ENCODE results near the gene CACNA1E. TPM values are rescaled to one million over a fixed set of nuclear protein-coding genes. Genes with fewer than 3 reads are reported as not detected.

CACNA1E gene
- total and polyA plus RNA-seq, 2 of the 4 experiments (the other 2 are of a cell fraction) = not detected

- Histone ChIP-seq H3K23ac (ENCODE audit: low read depth, low read length) (no peak overlapping the region), H3K4me3 (ENCODE audit: insufficient read depth, low read depth, low read length) (no peak overlapping the region), H4K5ac (ENCODE audit: low read depth, low read length) (no peak overlapping the region), H2AK5ac (ENCODE audit: low read depth, low read length) (no peak overlapping the region), H3K14ac (replicated peaks; ENCODE audit: low read depth, low read length) (no peak overlapping the region), H2AFZ (replicated peaks; ENCODE audit: low read length, poor library complexity) (no peak overlapping the region), H3K4ac (ENCODE audit: low read depth, low read length) (no peak overlapping the region), H4K8ac (ENCODE audit: low read depth in 2 of 2, low read length in 2 of 2) (no peak overlapping the region), H2BK120ac (ENCODE audit: low read depth, low read length) (no peak overlapping the region), H3K4me1 (ENCODE audit: control insufficient read depth, insufficient read depth, low read length) (no peaks in the 10 kb centered on the region), H3K36me3 (ENCODE audit: control insufficient read depth, insufficient read depth, low read length) (no peaks in the 10 kb centered on the region), H3K56ac (ENCODE audit: extremely low read depth, insufficient read depth, low read length) (no peak overlapping the region), H3K9ac (ENCODE audit: low read depth, low read length) (no peak overlapping the region), H3K9me3 (ENCODE audit: control insufficient read depth, insufficient read depth, low read length) (peaks cover 4% of the 10 kb centered on the region; the same call in 1 of the 2 replicates), H3K4me2 (ENCODE audit: low read depth, low read length) (no peak overlapping the region), H2BK5ac (ENCODE audit: low read depth, low read length, poor library complexity, severe bottlenecking) (no peak overlapping the region), H3K9me1 (ENCODE audit: insufficient read depth, low read length) (no peaks in the 10 kb centered on the region), H3K79me1 (ENCODE audit: low read depth in 1 of 2, low read length in 2 of 2) (no peaks in the 10 kb centered on the region), H3K27ac (ENCODE audit: insufficient read depth, low read length) (no peak overlapping the region), H2BK20ac (ENCODE audit: low read depth, low read length) (no peak overlapping the region), H4K91ac (ENCODE audit: insufficient read depth, low read depth, low read length) (no peak overlapping the region), H3K27me3 (ENCODE audit: control insufficient read depth, insufficient read depth, low read length) (no peaks in the 10 kb centered on the region), H4K20me1 (ENCODE audit: insufficient read depth, low read length) (no peaks in the 10 kb centered on the region), H2AK9ac (replicated peaks; ENCODE audit: low read depth, low read length, poor library complexity) (no peak overlapping the region), H2BK15ac (ENCODE audit: low read depth, low read length) (no peak overlapping the region), H3K18ac (ENCODE audit: low read depth, low read length) (no peak overlapping the region)
- no TSS peak for BruUV-seq (replicated peaks)
- ChIA-PET POLR2A (ENCODE audit: unreplicated experiment) (no interaction called here), CTCF (no interaction called here)
- ATAC-seq (ENCODE audit: low read depth) (no peak), DNase-seq (no peak)
- dilution Hi-C loops (cut with HindIII; ENCODE audit: low sequenced_read_pairs, unreplicated experiment) = no loop called here
- in situ Hi-C loops (cut with MboI; ENCODE audit: low sequenced_read_pairs) = no loop called here
- TF ChIP-seq MAZ (IDR thresholded peaks at IDR 0.05; ENCODE audit: borderline replicate concordance, low read depth, low read length) (no peak), USF2 (IDR thresholded peaks at IDR 0.05; ENCODE audit: low read depth, low read length) (no peak), CEBPB (IDR thresholded peaks at IDR 0.05; ENCODE audit: low read depth, low read length) (no peak), RAD21 (IDR thresholded peaks at IDR 0.05; ENCODE audit: low read length) (no peak), BHLHE40 (IDR thresholded peaks at IDR 0.05; ENCODE audit: low read depth, low read length) (no peak), RCOR1 (IDR thresholded peaks at IDR 0.05; ENCODE audit: insufficient replicate concordance, low read length) (no peak), MXI1 (IDR thresholded peaks at IDR 0.05; ENCODE audit: borderline replicate concordance, low read depth, low read length) (no peak), FOS (IDR thresholded peaks at IDR 0.05; ENCODE audit: low read depth, low read length) (no peak), MAFK (IDR thresholded peaks at IDR 0.05; ENCODE audit: low read depth, low read length) (no peak)
- no CpG with 5 or more reads among the region's 3 CpGs for WGBS, 2 experiments (ENCODE audit: extremely low coverage in 2 of 2, insufficient read length in 1 of 2)
- intact Hi-C loops (cut with micrococcal nuclease) = no loop called here
These were observed 160.3 kb downstream of the CACNA1E start for GRCh38 chr1:181643631-181644030.

Measured in IMR-90 (cell line).